GM12878 (cell line): ENCODE measurements around the gene SPINT1. TPM values are rescaled to one million over a fixed set of nuclear protein-coding genes. Genes with fewer than 3 reads are reported as not detected.

Experiments used
- ATAC-seq: fragments of 200-7000 bp; cut with Tn5 transposase; 3 replicates; pipeline ENCODE4 v1.9.1; 2020; ENCODE audit warnings: mild to moderate bottlenecking, moderate library complexity
- BruUV-seq: library from RNA; stranded (reverse); fragments of 400-500 nt; replicated peaks from 2 replicates; lab custom pipeline; 2021; lab: Mats Ljungman, UMichigan
- CTCF ChIA-PET: fragments of 300-600 bp; sonication (Branson Sonifier 250); formaldehyde crosslinking; extraction: SDS; loops from one replicate; lab custom pipeline; 2021; ENCODE audit warnings: inconsistent platforms; lab: Yijun Ruan, JAX
- POLR2A ChIA-PET: fragments of 350-600 bp; formaldehyde crosslinking; extraction: SDS; loops from one replicate; lab custom pipeline; 2021; ENCODE audit warnings: inconsistent platforms; lab: Charles Lee
- RAD21 ChIA-PET: fragments of 300-600 bp; sonication (Branson Sonifier 250); formaldehyde crosslinking; loops from one replicate; lab custom pipeline; 2023; ENCODE audit warnings: antibody characterized with exemption; ENCODE audit not compliant: unreplicated experiment; lab: Charles Lee
- SMC1A ChIA-PET: fragments of 300-600 bp; sonication (Branson Sonifier 250); formaldehyde crosslinking; loops from one replicate; lab custom pipeline; 2023; ENCODE audit not compliant: unreplicated experiment, uncharacterized antibody; lab: Charles Lee
- DNase-seq: peaks from one replicate; pipeline ENCODE4 v3.0.0-alpha.2; 2011; ENCODE audit warnings: low read depth, low spot score
- FAIRE-seq: peaks from 3 replicates; lab custom pipeline; 2011; peaks lifted over from hg19 to GRCh38; lab: Jason Lieb, UNC
- H2AFZ ChIP-seq: 2 replicates; pipeline ENCODE4 v1.6.0; 2011; ENCODE audit warnings: low read depth, low read length, control low read depth; ENCODE audit not compliant: control insufficient read depth
- H3K27ac ChIP-seq: 2 replicates; pipeline ENCODE4 v1.5.1; 2011; ENCODE audit warnings: control low read depth; ENCODE audit not compliant: control insufficient read depth, insufficient read depth
- H3K27me3 ChIP-seq, 2 experiments: replicated peaks in 1 of 2; 2 replicates each; pipeline versions ENCODE4 v1.6.0 to v1.6.1; 2011; ENCODE audit warnings: low read length in 1 of 2; ENCODE audit not compliant: control insufficient read depth in 2 of 2, insufficient read depth in 2 of 2
- H3K36me3 ChIP-seq, 2 experiments: 2 replicates each; pipeline ENCODE4 v1.5.1; 2011; ENCODE audit warnings: low read length in 1 of 2; ENCODE audit not compliant: control insufficient read depth in 2 of 2, insufficient read depth in 2 of 2
- H3K4me1 ChIP-seq: 2 replicates; pipeline ENCODE4 v1.6.1; 2011; ENCODE audit warnings: mild to moderate bottlenecking, low read length, moderate library complexity, mixed read lengths; ENCODE audit not compliant: control insufficient read depth, insufficient read depth
- H3K4me2 ChIP-seq: 2 replicates; pipeline ENCODE4 v1.6.0; 2011; ENCODE audit warnings: control low read depth; ENCODE audit not compliant: control insufficient read depth, insufficient read depth
- H3K4me3 ChIP-seq: fragments of 200-600 bp; sonication (generic); 2 replicates; pipeline ENCODE4 v1.5.1; 2016
- H3K79me2 ChIP-seq: 2 replicates; pipeline ENCODE4 v1.6.0; 2011; ENCODE audit warnings: low read length; ENCODE audit not compliant: control insufficient read depth, insufficient read depth
- H3K9ac ChIP-seq: 2 replicates; pipeline ENCODE4 v1.8.0; 2011; ENCODE audit warnings: low read length, control low read depth, mixed read lengths; ENCODE audit not compliant: control insufficient read depth, insufficient read depth
- H3K9me3 ChIP-seq: replicated peaks from 3 replicates; pipeline ENCODE4 v1.5.1; 2011; ENCODE audit warnings: mild to moderate bottlenecking, low read length; ENCODE audit not compliant: control insufficient read depth, insufficient read depth
- H4K20me1 ChIP-seq: 2 replicates; pipeline ENCODE4 v1.6.0; 2011; ENCODE audit not compliant: control insufficient read depth, insufficient read depth
- ATF7 ChIP-seq: fragments of 450-650 bp; IDR thresholded peaks from 2 replicates; pipeline ENCODE4 v1.6.1; 2016; ENCODE audit warnings: low read depth, mild to moderate bottlenecking
- EGR1 ChIP-seq, 2 experiments: IDR thresholded peaks; 1 replicate in 1 of 2; 2 replicates in 1 of 2; pipeline ENCODE4 v1.6.1; 2011 to 2012; ENCODE audit warnings: low read depth in 2 of 2, low read length in 2 of 2, borderline replicate concordance in 1 of 2, mild to moderate bottlenecking in 1 of 2, moderate library complexity in 1 of 2
- ETV6 ChIP-seq, 2 experiments: fragments of 450-650 bp in 1 of 2; IDR thresholded peaks in 1 of 2; conservative IDR thresholded peaks in 1 of 2; 2 replicates each; pipeline ENCODE4 v1.6.1; 2014; ENCODE audit warnings: antibody characterized with exemption in 1 of 2, borderline replicate concordance in 1 of 2, low read depth in 1 of 2, mild to moderate bottlenecking in 1 of 2, moderate library complexity in 1 of 2
- IRF4 ChIP-seq: IDR thresholded peaks from 2 replicates; pipeline ENCODE4 v1.6.1; 2011; ENCODE audit warnings: low read depth, low read length
- MYB ChIP-seq: fragments of 150-350 bp; IDR thresholded peaks from 2 replicates; pipeline ENCODE4 v1.6.1; 2014; ENCODE audit warnings: mild to moderate bottlenecking, low read depth, low read length, borderline replicate concordance
- RAD21 ChIP-seq: IDR thresholded peaks from 2 replicates; pipeline ENCODE4 v1.6.1; 2011; ENCODE audit warnings: mild to moderate bottlenecking, low read depth, low read length, moderate library complexity; ENCODE audit not compliant: insufficient read depth
- SMAD5 ChIP-seq: IDR thresholded peaks from 2 replicates; pipeline ENCODE4 v1.6.1; 2016; ENCODE audit warnings: antibody characterized with exemption, low read depth
- SREBF1 ChIP-seq: IDR thresholded peaks from 2 replicates; pipeline ENCODE4 v1.6.1; 2012; ENCODE audit warnings: mild to moderate bottlenecking, low read length
- YY1 ChIP-seq: IDR thresholded peaks from 2 replicates; pipeline ENCODE4 v1.6.1; 2011; ENCODE audit warnings: low read depth, mild to moderate bottlenecking, low read length
- ZNF622 ChIP-seq: fragments of 450-650 bp; IDR thresholded peaks from 2 replicates; pipeline ENCODE4 v1.6.1; 2017; ENCODE audit warnings: mild to moderate bottlenecking, inconsistent platforms
- WGBS: methylation state at CpG from one replicate; pipeline ENCODE4 v1.1.6; 2016; ENCODE audit warnings: low lambda C conversion rate; ENCODE audit not compliant: insufficient replicate concordance, insufficient coverage; ENCODE audit errors: missing lambda C conversion rate; 5-methylcytosine and 5-hydroxymethylcytosine counted together
- in situ Hi-C: fragments of 300-500 bp; cut with MboI; formaldehyde crosslinking; loops from 9 replicates; pipeline ENCODE4 v1.14.3; 2018; ENCODE audit warnings: mixed read lengths
- intact Hi-C: fragments of 100-400 bp; cut with micrococcal nuclease; formaldehyde crosslinking; loops from one replicate; pipeline ENCODE4 v1.14.2; 2022; ENCODE audit not compliant: unreplicated experiment
- polyA plus RNA-seq, 11 experiments: library from polyadenylated mRNA; depleted of rRNA in 4 of 11; unstranded in 6 of 11; stranded (reverse) in 5 of 11; fragments of >200 nt; fragmentation: Nextera tagmentation in 4 of 11; fragmentation: Illumina TruSeq in 1 of 11; extraction: Ambion mirVana in 4 of 11; extraction: Trizol in 1 of 11; gene quantifications; 1 replicate in 1 of 11; 2 replicates in 10 of 11; pipeline versions ENCODE4 v1.2.1 to v1.2.3, GENCODE V29; 2011 to 2016; ENCODE audit warnings: inconsistent platforms in 2 of 11, missing spikeins in 2 of 11, low read depth in 1 of 11
- total RNA-seq, 4 experiments: library from RNA; depleted of rRNA in 3 of 4; stranded (reverse); fragments of >200 nt in 3 of 4; fragmentation: Illumina TruSeq in 1 of 4; extraction: Trizol in 1 of 4; gene quantifications; 2 replicates each; pipeline versions ENCODE4 v1.2.1 to v1.2.3, GENCODE V29; 2013 to 2021
- TF ChIP-seq, protein P1 (sequence below): fragments of 450-650 bp; IDR thresholded peaks from 2 replicates; pipeline ENCODE4 v1.6.1; 2017; ENCODE audit warnings: mild to moderate bottlenecking, moderate library complexity
- TF ChIP-seq, protein P2 (sequence below): IDR thresholded peaks from 2 replicates; pipeline ENCODE4 v1.6.1; 2011; ENCODE audit warnings: borderline replicate concordance, low read depth, mild to moderate bottlenecking, moderate library complexity, mixed read lengths, low read length; ENCODE audit not compliant: insufficient read depth; ENCODE audit errors: extremely low read length
- TF ChIP-seq, protein P3 (sequence below): fragments of 450-650 bp; IDR thresholded peaks from 2 replicates; pipeline ENCODE4 v1.6.1; 2018; ENCODE audit warnings: borderline replicate concordance, mild to moderate bottlenecking; ENCODE audit not compliant: partially characterized antibody

SPINT1 gene
- total and polyA plus RNA-seq, 10 of the 15 experiments (the other 5 are each of a cell fraction or from before 2014, with no cell fraction given): 3.5 to 28.6 (median 10.2) TPM

DNA sequence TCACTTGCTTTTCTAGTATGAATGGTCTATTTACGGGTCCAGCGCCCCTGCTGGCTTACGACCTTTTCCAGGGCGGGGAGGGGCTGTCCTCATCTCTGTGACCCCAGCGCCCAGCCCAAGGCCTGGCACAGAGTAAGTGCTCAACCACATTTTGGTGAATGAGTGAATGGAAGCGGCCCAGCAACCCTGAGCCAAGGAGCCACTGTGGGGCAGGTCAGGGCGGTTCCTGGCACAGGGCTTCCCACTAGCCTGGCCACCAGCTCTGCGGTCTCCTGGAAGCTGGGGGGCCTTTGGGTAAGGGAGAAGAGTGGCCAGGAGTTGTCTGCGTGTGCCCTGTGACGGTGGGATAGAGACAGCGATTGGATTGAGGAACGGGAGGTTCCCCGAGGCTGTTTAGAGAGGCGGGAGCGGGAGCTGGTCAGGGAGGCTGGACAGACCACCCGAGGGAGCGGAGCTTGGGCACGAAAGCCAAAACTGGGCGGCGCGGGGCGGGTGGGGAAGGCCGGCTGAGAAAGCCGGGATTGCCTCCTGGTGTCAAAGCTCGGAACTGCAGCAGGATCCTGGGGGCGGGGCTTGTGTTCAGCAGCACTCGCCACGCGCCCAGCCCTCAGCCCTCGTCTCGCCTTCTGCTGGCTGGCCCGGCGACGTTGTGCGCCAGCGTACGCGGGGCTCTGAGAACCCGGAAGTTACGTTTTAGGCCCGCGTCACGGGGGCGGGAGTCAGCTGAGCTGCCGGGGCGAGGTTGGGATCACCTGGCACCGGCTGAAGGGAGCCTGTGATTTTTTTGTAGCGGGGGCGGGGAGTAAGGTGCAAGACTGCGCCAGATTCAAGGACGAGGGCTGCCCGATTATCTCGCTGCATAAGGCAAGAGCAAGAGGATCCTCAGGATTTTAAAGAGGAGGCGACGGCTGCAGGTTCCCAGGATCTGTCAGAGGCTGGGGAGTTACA, 50.2 kb downstream of the SPINT1 start, which contains the start of gene VPS18:
TSS of gene VPS18 (plus strand) at position 718 of the 948 bp plus-strand sequence. CDS start 319 bp downstream, outside the sequence.
- in situ Hi-C loops (loop anchor here (5.0 kb wide), 1 partner anchor 37 kb away; no protein-coding TSS in a partner anchor), intact Hi-C loops (loop anchor here (1.0 to 5.0 kb wide), 5 partner anchors 21 to 215 kb away; partner anchors contain the start of gene RAD51)
- Histone ChIP-seq H2AFZ (peak within 1 kb of the TSS; percentile 79), H3K4me3 (peak within 1 kb of the TSS; percentile 96), H3K27ac (peak within 1 kb of the TSS; percentile 86), H3K27me3 (no peaks in the 10 kb centered on the region), H4K20me1 (no peaks in the 10 kb centered on the region), H3K36me3 (peaks cover 0 to 2% of the 10 kb centered on the region in 2 experiments; a peak in 2 of 4 replicates), H3K9me3 (no peaks in the 10 kb centered on the region), H3K79me2 (peaks cover 20% of the 10 kb centered on the region), H3K9ac (peak within 1 kb of the TSS; percentile 95), H3K4me1 (peaks cover 21% of the 10 kb centered on the region), H3K4me2 (peak within 1 kb of the TSS; percentile 93)
- ChIA-PET CTCF (interaction anchor here (0.6 to 5.5 kb wide), 34 partner anchors 9 to 388 kb away, joined by 3 to 95 read pairs (median 4); partner anchors contain the start of genes PPP1R14D, RAD51, RHOV and SPINT1), RAD21 (interaction anchor here (0.6 to 3.4 kb wide), 25 partner anchors 9 to 664 kb away, joined by 3 to 48 read pairs (median 6); partner anchors contain the start of genes DNAJC17, GCHFR, RHOV and SPINT1), SMC1A (interaction anchor here (0.8 to 3.5 kb wide), 19 partner anchors 9 to 200 kb away, joined by 3 to 144 read pairs (median 4); partner anchors contain the start of genes RAD51 and RHOV), POLR2A (interaction anchor here (0.6 to 4.9 kb wide), 13 partner anchors 9 to 329 kb away, joined by 3 to 57 read pairs (median 4); partner anchors contain the start of genes CCDC32, DNAJC17, RHOV and ZFYVE19)
- WGBS: 3% methylated on average over 52 of the region's 55 CpGs
- BruUV-seq: no TSS peak
- ATAC-seq (peak; percentile 94), DNase-seq (peak; percentile 84), FAIRE-seq (peak; percentile 90)
- TF ChIP-seq SREBF1: 0 out of 2 replicates have a peak, but pooled peaks have one; percentile 16
- TF ChIP-seq MYB: no peak
- peak; percentile 72 to 85 for TF ChIP-seq EGR1 (IDR thresholded peaks at IDR 0.05; ENCODE audit: borderline replicate concordance in 1 of 2, low read depth in 2 of 2, low read length in 2 of 2)
- TF ChIP-seq, protein P1, sequence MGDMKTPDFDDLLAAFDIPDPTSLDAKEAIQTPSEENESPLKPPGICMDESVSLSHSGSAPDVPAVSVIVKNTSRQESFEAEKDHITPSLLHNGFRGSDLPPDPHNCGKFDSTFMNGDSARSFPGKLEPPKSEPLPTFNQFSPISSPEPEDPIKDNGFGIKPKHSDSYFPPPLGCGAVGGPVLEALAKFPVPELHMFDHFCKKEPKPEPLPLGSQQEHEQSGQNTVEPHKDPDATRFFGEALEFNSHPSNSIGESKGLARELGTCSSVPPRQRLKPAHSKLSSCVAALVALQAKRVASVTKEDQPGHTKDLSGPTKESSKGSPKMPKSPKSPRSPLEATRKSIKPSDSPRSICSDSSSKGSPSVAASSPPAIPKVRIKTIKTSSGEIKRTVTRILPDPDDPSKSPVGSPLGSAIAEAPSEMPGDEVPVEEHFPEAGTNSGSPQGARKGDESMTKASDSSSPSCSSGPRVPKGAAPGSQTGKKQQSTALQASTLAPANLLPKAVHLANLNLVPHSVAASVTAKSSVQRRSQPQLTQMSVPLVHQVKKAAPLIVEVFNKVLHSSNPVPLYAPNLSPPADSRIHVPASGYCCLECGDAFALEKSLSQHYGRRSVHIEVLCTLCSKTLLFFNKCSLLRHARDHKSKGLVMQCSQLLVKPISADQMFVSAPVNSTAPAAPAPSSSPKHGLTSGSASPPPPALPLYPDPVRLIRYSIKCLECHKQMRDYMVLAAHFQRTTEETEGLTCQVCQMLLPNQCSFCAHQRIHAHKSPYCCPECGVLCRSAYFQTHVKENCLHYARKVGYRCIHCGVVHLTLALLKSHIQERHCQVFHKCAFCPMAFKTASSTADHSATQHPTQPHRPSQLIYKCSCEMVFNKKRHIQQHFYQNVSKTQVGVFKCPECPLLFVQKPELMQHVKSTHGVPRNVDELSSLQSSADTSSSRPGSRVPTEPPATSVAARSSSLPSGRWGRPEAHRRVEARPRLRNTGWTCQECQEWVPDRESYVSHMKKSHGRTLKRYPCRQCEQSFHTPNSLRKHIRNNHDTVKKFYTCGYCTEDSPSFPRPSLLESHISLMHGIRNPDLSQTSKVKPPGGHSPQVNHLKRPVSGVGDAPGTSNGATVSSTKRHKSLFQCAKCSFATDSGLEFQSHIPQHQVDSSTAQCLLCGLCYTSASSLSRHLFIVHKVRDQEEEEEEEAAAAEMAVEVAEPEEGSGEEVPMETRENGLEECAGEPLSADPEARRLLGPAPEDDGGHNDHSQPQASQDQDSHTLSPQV: no peak
- TF ChIP-seq, protein P2, sequence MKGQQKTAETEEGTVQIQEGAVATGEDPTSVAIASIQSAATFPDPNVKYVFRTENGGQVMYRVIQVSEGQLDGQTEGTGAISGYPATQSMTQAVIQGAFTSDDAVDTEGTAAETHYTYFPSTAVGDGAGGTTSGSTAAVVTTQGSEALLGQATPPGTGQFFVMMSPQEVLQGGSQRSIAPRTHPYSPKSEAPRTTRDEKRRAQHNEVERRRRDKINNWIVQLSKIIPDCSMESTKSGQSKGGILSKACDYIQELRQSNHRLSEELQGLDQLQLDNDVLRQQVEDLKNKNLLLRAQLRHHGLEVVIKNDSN: peak; percentile 74
- TF ChIP-seq RAD21: peak; percentile 85
- TF ChIP-seq ETV6 (conservative IDR thresholded peaks at IDR 0.05 in 1 of 2, IDR thresholded peaks at IDR 0.05 in 1 of 2; ENCODE audit: borderline replicate concordance in 1 of 2, low read depth in 1 of 2): no peak
- TF ChIP-seq IRF4: no peak
- no peak for TF ChIP-seq SMAD5
- TF ChIP-seq YY1: peak; percentile 20; the same call in 1 of the 2 replicates
- TF ChIP-seq ATF7: no peak
- TF ChIP-seq, protein P3, sequence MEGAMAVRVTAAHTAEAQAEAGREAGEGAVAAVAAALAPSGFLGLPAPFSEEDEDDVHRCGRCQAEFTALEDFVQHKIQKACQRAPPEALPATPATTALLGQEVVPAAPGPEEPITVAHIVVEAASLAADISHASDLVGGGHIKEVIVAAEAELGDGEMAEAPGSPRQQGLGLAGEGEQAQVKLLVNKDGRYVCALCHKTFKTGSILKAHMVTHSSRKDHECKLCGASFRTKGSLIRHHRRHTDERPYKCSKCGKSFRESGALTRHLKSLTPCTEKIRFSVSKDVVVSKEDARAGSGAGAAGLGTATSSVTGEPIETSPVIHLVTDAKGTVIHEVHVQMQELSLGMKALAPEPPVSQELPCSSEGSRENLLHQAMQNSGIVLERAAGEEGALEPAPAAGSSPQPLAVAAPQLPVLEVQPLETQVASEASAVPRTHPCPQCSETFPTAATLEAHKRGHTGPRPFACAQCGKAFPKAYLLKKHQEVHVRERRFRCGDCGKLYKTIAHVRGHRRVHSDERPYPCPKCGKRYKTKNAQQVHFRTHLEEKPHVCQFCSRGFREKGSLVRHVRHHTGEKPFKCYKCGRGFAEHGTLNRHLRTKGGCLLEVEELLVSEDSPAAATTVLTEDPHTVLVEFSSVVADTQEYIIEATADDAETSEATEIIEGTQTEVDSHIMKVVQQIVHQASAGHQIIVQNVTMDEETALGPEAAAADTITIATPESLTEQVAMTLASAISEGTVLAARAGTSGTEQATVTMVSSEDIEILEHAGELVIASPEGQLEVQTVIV: no peak
- TF ChIP-seq ZNF622: no peak
